ENCODE data around the gene C14orf180. TPM values are rescaled to one million over a fixed set of nuclear protein-coding genes. Genes with fewer than 3 reads are reported as not detected.

Gene C14orf180
- total RNA-seq, 2 donors from 2014 or later, result 19.4 TPM; not detected in 1

DNA sequence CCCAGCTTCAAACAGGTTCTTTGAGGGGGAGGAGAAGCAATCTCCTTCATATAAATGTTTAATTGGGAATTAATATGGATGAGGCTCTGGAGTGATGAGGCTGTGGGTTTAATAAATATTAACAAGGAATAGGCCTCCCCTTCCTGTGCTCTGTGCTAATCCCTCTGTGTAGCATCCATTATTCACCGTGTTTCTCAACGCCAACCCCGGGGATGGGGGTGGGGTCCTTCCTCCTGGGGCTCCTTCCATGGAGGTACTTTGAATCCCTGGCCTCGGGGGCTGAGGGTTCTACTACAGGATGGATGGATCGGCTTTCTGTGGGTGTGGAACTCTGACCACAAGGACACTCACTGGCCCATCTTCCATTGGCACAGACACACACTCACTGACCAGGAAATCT lies 59.9 kb downstream of the C14orf180 start:
- no peaks in the 10 kb centered on the region for H3K27me3 ChIP-seq
- 9 to 33% methylated on average over 4 to 5 of the region's 5 CpGs for WGBS, 2 donors
- no peaks in the 10 kb centered on the region for H3K36me3 ChIP-seq (replicated peaks in 1 of 2; ENCODE audit: insufficient read depth in 1 of 2, low read depth in 2 of 2)
- H3K4me1 ChIP-seq, result peaks cover 12% of the 10 kb centered on the region
- ATAC-seq (no peak), DNase-seq (no peak)
- no peaks in the 10 kb centered on the region for H3K9me3 ChIP-seq
- H3K27ac ChIP-seq, result no peak overlapping the region
- H3K4me3 ChIP-seq, result no peak overlapping the region
- TF ChIP-seq, protein P1, sequence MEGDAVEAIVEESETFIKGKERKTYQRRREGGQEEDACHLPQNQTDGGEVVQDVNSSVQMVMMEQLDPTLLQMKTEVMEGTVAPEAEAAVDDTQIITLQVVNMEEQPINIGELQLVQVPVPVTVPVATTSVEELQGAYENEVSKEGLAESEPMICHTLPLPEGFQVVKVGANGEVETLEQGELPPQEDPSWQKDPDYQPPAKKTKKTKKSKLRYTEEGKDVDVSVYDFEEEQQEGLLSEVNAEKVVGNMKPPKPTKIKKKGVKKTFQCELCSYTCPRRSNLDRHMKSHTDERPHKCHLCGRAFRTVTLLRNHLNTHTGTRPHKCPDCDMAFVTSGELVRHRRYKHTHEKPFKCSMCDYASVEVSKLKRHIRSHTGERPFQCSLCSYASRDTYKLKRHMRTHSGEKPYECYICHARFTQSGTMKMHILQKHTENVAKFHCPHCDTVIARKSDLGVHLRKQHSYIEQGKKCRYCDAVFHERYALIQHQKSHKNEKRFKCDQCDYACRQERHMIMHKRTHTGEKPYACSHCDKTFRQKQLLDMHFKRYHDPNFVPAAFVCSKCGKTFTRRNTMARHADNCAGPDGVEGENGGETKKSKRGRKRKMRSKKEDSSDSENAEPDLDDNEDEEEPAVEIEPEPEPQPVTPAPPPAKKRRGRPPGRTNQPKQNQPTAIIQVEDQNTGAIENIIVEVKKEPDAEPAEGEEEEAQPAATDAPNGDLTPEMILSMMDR (IDR thresholded peaks at IDR 0.05), result no peak
- no peak for TF ChIP-seq POLR2A (IDR thresholded peaks at IDR 0.05)
- intact Hi-C loops (cut with DNase I), result loop anchor here (5.0 kb wide), 1 partner anchor 502 kb away; the partner anchor contains the start of gene KIF26A

Other genes starting within 250 kb of the C14orf180 start
- 1 to 10 TPM; 2.6 to 9.6 TPM for gene TMEM179, start 25.0 kb downstream of the C14orf180 start, total RNA-seq
- 10 to 100 TPM; 46.2 to 90.3 TPM for gene INF2, start 109.9 kb downstream of the C14orf180 start, total RNA-seq
- gene ADSS1, start 144.5 kb downstream of the C14orf180 start, total RNA-seq, result 1 to 10 TPM; 4.0 to 4.7 TPM
- 100 to 1,000 TPM; 111 to 130 TPM for gene SIVA1, start 173.4 kb downstream of the C14orf180 start, total RNA-seq
- 100 to 1,000 TPM in 1 of 2 donors, 10 to 100 TPM in 1; 74.2 to 151 TPM for gene AKT1, start 216.0 kb downstream of the C14orf180 start, total RNA-seq
- 10 to 100 TPM; 10.6 to 21.8 TPM for gene ZBTB42, start 221.3 kb downstream of the C14orf180 start, total RNA-seq